Ovary (tissue), 9 donors: Measurements from ENCODE around the gene UBE2G2. TPM values are rescaled to one million over a fixed set of nuclear protein-coding genes. Genes with fewer than 3 reads are reported as not detected.

Source experiments
- DNase-seq, 5 donors: peaks; one replicate each; pipeline ENCODE4 v3.0.0-alpha.2; 2019 to 2020
- H3K27ac ChIP-seq, 2 donors: fragments of 200-600 bp; one replicate each; pipeline versions ENCODE4 v1.5.1 to v1.8.0; 2019 to 2022
- H3K27me3 ChIP-seq: fragments of 200-600 bp; one replicate; pipeline ENCODE4 v1.8.0; 2022
- H3K36me3 ChIP-seq: fragments of 200-600 bp; sonication (generic); one replicate; pipeline ENCODE4 v1.5.1; 2019
- H3K4me1 ChIP-seq: one replicate; pipeline ENCODE4 v1.8.1; 2013; ENCODE audit warnings: mild to moderate bottlenecking, moderate library complexity; ENCODE audit not compliant: insufficient read depth
- H3K4me3 ChIP-seq: fragments of 200-600 bp; sonication (generic); one replicate; pipeline ENCODE4 v1.5.1; 2017
- H3K9me3 ChIP-seq, 2 donors: fragments of 200-600 bp in 1 of 2; sonication (generic) in 1 of 2; one replicate each; pipeline versions ENCODE4 v1.5.1 to v1.8.1; 2013 to 2019; ENCODE audit warnings: mild to moderate bottlenecking in 1 of 2, moderate library complexity in 1 of 2
- CTCF ChIP-seq, 3 donors: fragments of 450-650 bp in 2 of 3; fragments of 200-600 bp in 1 of 3; IDR thresholded peaks; one replicate each; pipeline versions ENCODE4 v1.5.1 to v1.8.0; 2016 to 2022; ENCODE audit warnings: antibody characterized with exemption in 3 of 3, mild to moderate bottlenecking in 1 of 3
- EP300 ChIP-seq: sonication (generic); formaldehyde crosslinking; IDR thresholded peaks from one replicate; pipeline ENCODE4 v1.6.1; 2017; ENCODE audit warnings: antibody characterized with exemption
- POLR2A ChIP-seq: fragments of 450-650 bp; IDR thresholded peaks from one replicate; pipeline ENCODE4 v1.6.1; 2017; ENCODE audit warnings: antibody characterized with exemption, mild to moderate bottlenecking, moderate library complexity
- WGBS, 3 donors: extraction: QIAGEN DNeasy Blood & Tissue Kit in 1 of 3; methylation state at CpG; one replicate each; pipeline versions ENCODE4 v1.1.5 to v1.1.7; 2013 to 2017; 5-methylcytosine and 5-hydroxymethylcytosine counted together
- intact Hi-C, 4 donors: fragments of 100-400 bp; cut with DNase I; formaldehyde crosslinking; loops; one replicate each; pipeline versions ENCODE4 v1.11.0 to v1.15.1; 2022 to 2023
- polyA plus RNA-seq, 2 donors: library from polyadenylated mRNA; stranded (reverse); fragments of 200-250 nt in 1 of 2; fragments of 350-450 nt in 1 of 2; fragmentation: Illumina TruSeq in 1 of 2; extraction: RNeasy Lipid Tissue Mini Kit (QIAGEN cat#74804) in 1 of 2; gene quantifications; one replicate each; pipeline ENCODE4 v1.2.3, GENCODE V29; 2013 to 2014
- total RNA-seq, 7 donors: library from RNA; depleted of rRNA in 2 of 7; stranded (reverse); fragments of >200 nt in 2 of 7; fragmentation: NEBNext Ultra II Directional in 3 of 7; extraction: Animal tissue kit (Norgen Biotek cat#: 25700) in 3 of 7; gene quantifications; one replicate each; pipeline versions ENCODE4 v1.1.0 to v1.2.4, GENCODE V29; 2016 to 2023
- donor health status: DM: no; HTN: no; CAD: no; lungs with moderate emphysema.
- donor health status: DM: no; HTN: no; CAD: no.
- donor health status: Bipolar disorder and iron deficiency.
- donor health status: DM: yes; HTN: yes; CAD: no.
- donor health status: DM: no; HTN: no; CAD: no.
- donor health status: DM: yes; HTN: yes; CAD: no.

Gene UBE2G2
- total and polyA plus RNA-seq, 9 donors = 31.3 to 84.9 (median 66.9) TPM

DNA sequence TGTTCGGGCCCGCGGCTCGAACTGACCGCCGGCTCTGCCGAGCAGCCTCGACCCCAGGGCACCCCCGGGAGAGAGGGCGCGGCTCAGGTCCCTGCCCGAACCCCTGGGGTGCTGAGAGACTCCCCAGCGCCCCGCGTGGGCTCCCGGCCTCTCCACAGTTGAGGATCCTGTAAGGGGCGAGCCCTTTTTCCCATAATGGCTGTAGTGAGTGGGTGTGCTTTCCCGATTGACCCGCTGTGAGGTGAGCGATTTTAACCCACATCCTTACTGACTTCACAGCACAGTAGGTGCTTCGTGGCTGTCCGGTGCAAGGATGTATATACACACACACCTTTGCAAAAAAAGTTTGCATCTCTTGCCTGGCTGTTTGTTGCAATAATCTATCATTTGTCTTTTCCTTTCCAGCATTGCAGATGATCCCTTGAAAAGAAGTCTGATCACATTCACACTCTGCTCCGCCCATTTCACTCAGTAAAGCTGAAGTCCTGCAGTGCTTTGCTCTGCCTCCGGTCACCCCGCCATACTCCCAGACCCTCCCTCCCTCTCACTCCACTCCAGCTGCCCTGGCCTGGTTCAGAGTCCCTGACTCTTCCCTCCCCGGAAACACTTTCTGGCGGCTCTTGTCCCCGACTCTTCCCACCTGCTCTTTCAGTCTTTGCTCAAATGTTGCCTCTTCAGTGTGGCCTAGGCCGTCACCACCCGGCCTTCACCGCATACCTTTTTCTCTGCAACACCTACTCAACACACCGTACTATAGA lies 955 bp upstream of the UBE2G2 start:
- no peaks in the 10 kb centered on the region for H3K27me3 ChIP-seq
- TF ChIP-seq POLR2A = no peak
- TF ChIP-seq CTCF (IDR thresholded peaks at IDR 0.05) = no peak
- no peak for TF ChIP-seq EP300
- intact Hi-C loops = loop anchor here in 1 of 4 donors (10.0 kb wide), 1 partner anchor 468 kb away; the partner anchor contains the start of gene CFAP410
- H3K27ac ChIP-seq = no peak overlapping the region
- no peaks in the 10 kb centered on the region for H3K36me3 ChIP-seq
- 14 to 26% (median 16%) methylated on average over 20 to 32 of the region's 32 CpGs for WGBS, 3 donors
- no peak for DNase-seq
- H3K4me1 ChIP-seq = peaks cover 3% of the 10 kb centered on the region
- H3K4me3 ChIP-seq = peak overlapping the region; percentile 76
- H3K9me3 ChIP-seq = no peaks in the 10 kb centered on the region

DNA sequence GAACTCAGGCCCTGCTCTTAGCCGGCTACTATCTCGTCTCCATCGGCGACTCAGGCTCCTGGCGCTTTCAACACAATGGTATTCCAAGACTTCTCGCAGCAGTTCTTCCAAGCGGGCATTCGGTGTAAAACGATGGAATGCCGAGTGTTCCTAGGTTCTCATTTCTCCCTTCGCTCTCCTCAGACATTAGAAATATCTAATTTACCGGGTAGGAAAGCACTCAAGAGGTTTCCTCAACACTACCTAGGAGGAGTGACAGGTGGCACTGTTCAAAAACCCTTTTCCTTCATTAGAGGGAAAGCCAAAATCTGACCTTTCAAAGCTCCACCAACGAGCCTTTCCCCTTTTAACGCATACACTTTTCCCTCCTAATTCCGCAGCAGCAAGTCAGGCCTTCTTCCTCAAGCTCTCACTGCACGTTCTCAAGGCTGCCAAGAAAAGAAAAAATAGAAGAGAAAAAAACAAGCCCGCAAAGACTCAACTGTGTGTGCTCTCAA lies 601 bp downstream of the UBE2G2 start:
- Histone ChIP-seq H3K4me1 (peaks cover 3% of the 10 kb centered on the region), H3K9me3 (no peaks in the 10 kb centered on the region), H3K36me3 (no peaks in the 10 kb centered on the region), H3K4me3 (peak overlapping the region; percentile 76), H3K27ac (peak overlapping the region in 1 of 2 donors; percentile 2), H3K27me3 (no peaks in the 10 kb centered on the region)
- intact Hi-C loops = loop anchor here in 1 of 4 donors (10.0 kb wide), 1 partner anchor 466 kb away; the partner anchor contains the start of gene CFAP410
- 1 to 3% (median 1%) methylated on average over 17 of the region's 17 CpGs for WGBS, 3 donors
- DNase-seq = no peak
- TF ChIP-seq CTCF (IDR thresholded peaks at IDR 0.05) (no peak), POLR2A (no peak), EP300 (no peak)

DNA sequence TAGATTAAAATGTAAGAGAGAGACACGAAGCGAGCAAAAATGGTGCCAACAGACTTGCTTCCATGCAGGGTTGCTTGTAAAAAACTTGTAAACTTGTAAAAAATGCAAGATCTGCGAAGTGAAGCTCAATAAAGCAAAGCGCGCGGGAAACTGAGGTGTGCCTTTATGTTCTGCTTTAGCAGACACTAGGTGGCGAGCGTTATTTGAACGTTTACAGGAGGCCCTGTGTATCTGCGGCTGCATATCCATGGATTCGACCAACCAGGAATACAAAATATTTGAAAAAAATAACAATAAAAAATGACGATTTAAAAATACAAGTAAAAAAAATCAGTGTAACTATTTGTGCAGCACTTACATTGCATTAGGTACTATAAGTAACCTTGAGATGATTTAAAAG lies 1.5 kb downstream of the UBE2G2 start:
- Histone ChIP-seq H3K9me3 (no peaks in the 10 kb centered on the region), H3K4me3 (no peak overlapping the region), H3K36me3 (no peaks in the 10 kb centered on the region), H3K27me3 (no peaks in the 10 kb centered on the region), H3K27ac (no peak overlapping the region), H3K4me1 (peaks cover 3% of the 10 kb centered on the region)
- no peak for DNase-seq
- intact Hi-C loops = loop anchor here in 1 of 4 donors (10.0 kb wide), 1 partner anchor 465 kb away; the partner anchor contains the start of gene CFAP410
- TF ChIP-seq POLR2A (no peak), EP300 (no peak), CTCF (IDR thresholded peaks at IDR 0.05) (peak in 1 of 3 donors; percentile 9)
- WGBS, 3 donors = 39 to 47% (median 43%) methylated on average over 12 of the region's 12 CpGs

- H3K9me3 ChIP-seq = no peaks in the 10 kb centered on the region
- 44 to 59% (median 44%) methylated on average over 1 of the region's 1 CpG for WGBS, 3 donors
- TF ChIP-seq POLR2A (no peak), CTCF (IDR thresholded peaks at IDR 0.05) (no peak), EP300 (no peak)
- no peaks in the 10 kb centered on the region for H3K27me3 ChIP-seq
- peaks cover 3% of the 10 kb centered on the region for H3K4me1 ChIP-seq
- intact Hi-C loops = loop anchor here in 2 of 4 donors (5.0 to 10.0 kb wide), 4 partner anchors 143 to 465 kb away; partner anchors contain the start of genes CFAP410 (in 1 of the 2) and SLX9 (in 1 of the 2)
- no peak overlapping the region for H3K27ac ChIP-seq
- H3K4me3 ChIP-seq = no peak overlapping the region
- DNase-seq = no peak
- H3K36me3 ChIP-seq = no peaks in the 10 kb centered on the region
Measured at GRCh38 chr21:44799646-44800045, 2.0 kb downstream of the UBE2G2 start.
